ENCODE data around the gene MARCHF7.
"Not testable (repeated sequence)": the region's sequence is repeated elsewhere in the genome, so short reads cannot be mapped to it uniquely, and the experiment has no call there.

Gene MARCHF7, protein sequence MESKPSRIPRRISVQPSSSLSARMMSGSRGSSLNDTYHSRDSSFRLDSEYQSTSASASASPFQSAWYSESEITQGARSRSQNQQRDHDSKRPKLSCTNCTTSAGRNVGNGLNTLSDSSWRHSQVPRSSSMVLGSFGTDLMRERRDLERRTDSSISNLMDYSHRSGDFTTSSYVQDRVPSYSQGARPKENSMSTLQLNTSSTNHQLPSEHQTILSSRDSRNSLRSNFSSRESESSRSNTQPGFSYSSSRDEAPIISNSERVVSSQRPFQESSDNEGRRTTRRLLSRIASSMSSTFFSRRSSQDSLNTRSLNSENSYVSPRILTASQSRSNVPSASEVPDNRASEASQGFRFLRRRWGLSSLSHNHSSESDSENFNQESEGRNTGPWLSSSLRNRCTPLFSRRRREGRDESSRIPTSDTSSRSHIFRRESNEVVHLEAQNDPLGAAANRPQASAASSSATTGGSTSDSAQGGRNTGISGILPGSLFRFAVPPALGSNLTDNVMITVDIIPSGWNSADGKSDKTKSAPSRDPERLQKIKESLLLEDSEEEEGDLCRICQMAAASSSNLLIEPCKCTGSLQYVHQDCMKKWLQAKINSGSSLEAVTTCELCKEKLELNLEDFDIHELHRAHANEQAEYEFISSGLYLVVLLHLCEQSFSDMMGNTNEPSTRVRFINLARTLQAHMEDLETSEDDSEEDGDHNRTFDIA
- 227 to 231 reads per million in 2 donors for total RNA-seq

- peak; percentile 92 for DNase-seq
Measured at GRCh38 chr2:159712143-159712928, at the start of gene MARCHF7. MARCHF7 (plus strand) TSS chr2:159712506; CDS start chr2:159729023, 16,517 bp downstream.

GRCh38 chr2:159667423-159667822 is 44.9 kb upstream of the MARCHF7 start:
- DNase-seq, result not testable (repeated sequence)

- DNase-seq, result no peak
Measured at GRCh38 chr2:159671047-159671446, 41.3 kb upstream of the MARCHF7 start.

DNA sequence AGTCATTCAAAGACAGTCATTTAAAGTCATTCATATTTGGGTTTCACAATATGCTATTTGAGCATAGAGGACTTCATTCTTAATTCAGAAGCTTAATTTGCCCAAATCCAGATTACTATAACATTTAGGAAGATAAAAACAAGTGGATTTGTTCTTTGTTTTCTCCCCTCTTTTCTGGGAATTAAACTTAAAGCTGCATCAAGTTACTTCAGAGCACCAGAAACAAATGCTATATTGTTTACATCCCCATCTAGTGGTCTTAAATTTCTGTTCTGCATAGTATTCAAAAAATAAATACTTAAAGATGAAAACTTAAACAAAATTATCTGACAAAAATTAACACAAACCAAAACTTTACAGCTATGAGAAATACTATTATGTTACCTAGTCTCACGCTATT is 34.7 kb upstream of the MARCHF7 start:
- no peak for DNase-seq

- no peak for DNase-seq
Measured at GRCh38 chr2:159680692-159681091, 31.6 kb upstream of the MARCHF7 start.

- DNase-seq, result no peak
Measured at GRCh38 chr2:159683817-159684216, 28.5 kb upstream of the MARCHF7 start.

DNA sequence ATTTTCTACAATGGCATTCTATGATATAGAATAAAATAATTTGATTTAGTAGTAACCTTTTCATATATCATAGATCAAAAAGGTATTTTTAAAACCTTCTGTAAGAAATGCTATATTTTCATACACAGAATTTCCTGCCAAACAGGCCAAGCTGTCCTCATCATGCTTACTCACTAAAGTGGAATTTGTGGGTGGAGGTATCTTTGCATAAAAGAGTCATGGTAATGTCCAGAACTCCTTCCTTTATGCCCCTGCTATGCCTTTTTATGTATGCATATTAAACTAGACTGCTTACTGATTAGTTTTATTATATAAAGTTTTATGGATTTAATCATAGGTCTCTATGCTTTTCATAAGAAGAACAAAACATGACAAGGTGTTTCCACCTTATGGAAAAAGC is 27.5 kb upstream of the MARCHF7 start:
- no peak for DNase-seq

DNA sequence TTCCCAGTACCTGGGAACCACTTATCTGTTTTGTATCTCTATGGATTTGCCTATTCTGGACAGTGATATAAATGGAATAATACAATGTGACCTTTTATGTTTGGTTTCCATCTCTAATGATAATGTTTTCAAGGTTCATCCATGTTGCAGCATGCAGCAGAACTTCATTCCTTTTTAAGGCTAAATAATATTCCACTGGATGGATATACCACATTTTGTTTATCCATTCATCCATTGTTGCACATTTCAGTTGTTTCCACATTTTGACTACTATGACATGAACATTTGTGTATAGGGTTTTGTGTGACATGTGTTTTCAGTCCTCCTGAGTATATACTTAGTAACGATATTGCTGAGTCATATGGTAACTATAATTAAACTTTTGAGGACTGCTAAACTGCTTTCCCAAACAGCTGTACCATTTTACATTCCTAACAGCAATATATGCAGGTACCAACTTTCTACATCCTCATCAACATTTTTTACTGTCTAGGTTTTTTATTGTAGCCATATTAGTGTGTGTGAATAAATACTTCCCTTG is 17.7 kb upstream of the MARCHF7 start:
- no peak for DNase-seq

GRCh38 chr2:159695795-159696448 is 16.4 kb upstream of the MARCHF7 start:
- DNase-seq, result no peak

GRCh38 chr2:159703491-159703890 is 8.8 kb upstream of the MARCHF7 start:
- DNase-seq, result no peak

- DNase-seq, result no peak
Measured at GRCh38 chr2:159706385-159706980, 5.8 kb upstream of the MARCHF7 start.

GRCh38 chr2:159708066-159708760 is 4.1 kb upstream of the MARCHF7 start:
- no peak for DNase-seq

- DNase-seq, result no peak
Measured at GRCh38 chr2:159710601-159711180, 1.6 kb upstream of the MARCHF7 start.

DNA sequence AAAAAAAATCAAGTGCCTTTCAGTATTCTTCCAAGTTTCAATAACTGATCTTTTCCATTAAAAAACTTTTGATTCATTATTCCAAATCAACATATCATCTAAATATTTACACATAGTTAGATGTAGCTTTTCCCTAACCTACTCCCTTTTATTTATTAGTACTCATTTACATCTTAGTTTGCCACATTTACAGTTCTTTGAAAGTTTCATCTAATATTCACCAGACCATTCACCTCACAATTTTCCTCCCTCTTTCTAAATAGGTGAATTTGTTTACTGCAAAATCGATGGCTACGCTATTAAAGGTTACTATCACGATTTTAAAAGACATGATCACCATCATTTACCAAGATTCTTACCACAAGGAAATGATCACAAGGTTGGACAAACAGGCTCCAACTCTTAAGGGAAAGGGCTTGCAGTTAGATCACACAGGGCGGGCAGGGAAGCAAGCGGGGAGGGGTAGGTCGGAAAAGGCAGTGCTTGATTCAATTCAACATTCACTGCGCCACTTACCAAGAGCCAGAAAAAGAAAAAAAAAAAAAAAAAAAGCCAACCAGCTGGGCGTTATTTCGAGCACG is 654 bp upstream of the MARCHF7 start:
- no peak for DNase-seq

- DNase-seq, result no peak
Measured at GRCh38 chr2:159712929-159713420, 669 bp downstream of the MARCHF7 start.

DNA sequence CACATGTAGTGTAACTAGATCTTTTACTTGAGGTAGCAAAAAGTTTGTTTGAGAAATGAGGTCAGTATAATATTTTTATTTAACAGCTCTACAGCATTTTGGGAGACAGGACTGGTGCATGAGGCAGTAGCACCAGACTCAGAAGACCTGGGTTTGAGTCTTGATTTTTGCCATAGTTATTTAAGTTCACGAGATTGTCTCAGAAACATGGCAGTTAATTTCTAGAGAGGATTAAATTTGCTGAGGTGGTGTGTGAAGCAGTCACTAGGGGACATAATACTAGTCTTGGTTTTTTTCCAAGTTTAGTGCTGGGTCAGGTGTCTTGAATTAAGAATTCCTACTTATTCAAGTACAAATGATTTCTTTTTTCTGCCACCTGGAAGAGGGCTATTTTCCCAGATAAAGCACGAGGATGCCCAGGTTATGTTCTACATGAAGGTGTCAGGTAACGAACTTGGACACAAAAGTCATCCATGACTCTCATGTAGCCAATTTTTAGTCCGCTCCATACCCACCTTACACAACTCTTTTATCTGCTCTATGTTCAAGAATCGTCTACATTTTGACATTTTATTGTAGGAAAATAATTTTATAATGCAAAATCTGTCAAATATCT is 1.4 kb downstream of the MARCHF7 start:
- no peak for DNase-seq

- no peak for DNase-seq
Measured at GRCh38 chr2:159714247-159714930, 2.1 kb downstream of the MARCHF7 start.

GRCh38 chr2:159715451-159715850 is 3.1 kb downstream of the MARCHF7 start:
- no peak for DNase-seq

DNA sequence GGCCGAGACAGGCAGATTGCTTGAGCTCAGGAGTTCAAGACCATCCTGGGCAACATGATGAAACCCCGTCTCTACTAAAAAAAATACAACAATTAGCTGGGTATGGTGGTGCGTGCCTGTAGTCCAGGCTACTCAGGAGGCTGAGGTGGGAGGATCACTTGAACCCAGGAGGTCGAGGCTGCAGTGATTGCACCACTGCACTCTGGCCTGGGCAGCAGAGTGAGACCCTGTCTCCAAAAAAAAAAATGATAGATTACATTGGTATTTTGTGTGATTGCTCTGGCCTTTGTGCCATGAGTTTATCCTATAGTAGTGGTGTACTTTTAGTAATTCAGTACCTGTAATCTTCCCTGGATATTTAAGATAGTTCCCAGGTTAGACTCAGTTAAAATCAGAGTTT is 4.1 kb downstream of the MARCHF7 start:
- DNase-seq, result not testable (repeated sequence)

All from activated gamma-delta T cell (primary cell).